Measurements from ENCODE around the gene CBX4. TPM values are rescaled to one million over a fixed set of nuclear protein-coding genes. Genes with fewer than 3 reads are reported as not detected.
A peak's percentile ranks its signal among the peaks of the same experiment; 100 is the strongest.

Gene CBX4
- total and polyA plus RNA-seq, 7 donors = 3.5 to 14.2 (median 7.6) TPM

GRCh38 chr17:79840269-79840988 lies 1.2 kb upstream of the CBX4 start:
- peak; percentile 92 for DNase-seq
- peaks cover 0 to 2% (median 0%) of the 10 kb centered on the region in 4 donors for H3K36me3 ChIP-seq
- peaks cover 37 to 57% (median 40%) of the 10 kb centered on the region in 3 donors for H3K27me3 ChIP-seq
- H3K9me3 ChIP-seq = no peaks in the 10 kb centered on the region
- H3K4me1 ChIP-seq = peaks cover 0 to 87% (median 80%) of the 10 kb centered on the region in 4 donors
- peak overlapping the region in 2 of 4 donors; percentile 76 to 84 for H3K4me3 ChIP-seq
- TF ChIP-seq EP300 (IDR thresholded peaks at IDR 0.05) (no peak), POLR2AphosphoS5 (IDR thresholded peaks at IDR 0.05) (peak in 2 of 4 donors; percentile 3 to 48), POLR2A (IDR thresholded peaks at IDR 0.05) (no peak), CTCF (IDR thresholded peaks at IDR 0.05) (peak in 1 of 4 experiments; percentile 10)
- intact Hi-C loops (cut with DNase I) = loop anchor here (1.0 to 5.0 kb wide), 3 partner anchors 44 to 422 kb away; partner anchors contain the start of gene RNF213
- WGBS, 2 donors = 5 to 8% methylated on average over 74 of the region's 74 CpGs
- H3K27ac ChIP-seq = peak overlapping the region in 2 of 4 donors; percentile 71 to 80

- TF ChIP-seq POLR2AphosphoS5 (IDR thresholded peaks at IDR 0.05) = peak in 3 of 4 donors; percentile 26 to 39 (median 28)
- TF ChIP-seq POLR2A (IDR thresholded peaks at IDR 0.05) = no peak
- Histone ChIP-seq H3K4me1 (peaks cover 0 to 70% (median 64%) of the 10 kb centered on the region in 4 donors), H3K27me3 (peaks cover 37 to 53% (median 47%) of the 10 kb centered on the region in 3 donors), H3K36me3 (peaks cover 9 to 19% (median 15%) of the 10 kb centered on the region in 4 donors), H3K9me3 (no peaks in the 10 kb centered on the region), H3K4me3 (peak overlapping the region; percentile 35 to 84 (median 76)), H3K27ac (peak overlapping the region; percentile 90 to 98 (median 97))
- DNase-seq = no peak
- WGBS, 2 donors = 1% methylated on average over 67 of the region's 67 CpGs
- intact Hi-C loops (cut with DNase I) = loop anchor here (2.0 to 5.0 kb wide), 2 partner anchors 28 to 61 kb away; partner anchors contain the start of gene CBX2
Observed at GRCh38 chr17:79838522-79839274, 542 bp downstream of the CBX4 start.

GRCh38 chr17:79837888-79838521 lies 1.2 kb downstream of the CBX4 start:
- no peak for DNase-seq
- peaks cover 0 to 67% (median 60%) of the 10 kb centered on the region in 4 donors for H3K4me1 ChIP-seq
- H3K4me3 ChIP-seq = peak overlapping the region; percentile 35 to 84 (median 76)
- H3K27me3 ChIP-seq = peaks cover 31 to 53% (median 40%) of the 10 kb centered on the region in 3 donors
- peak in 1 of 4 donors; percentile 3 for TF ChIP-seq POLR2AphosphoS5 (IDR thresholded peaks at IDR 0.05)
- no peak for TF ChIP-seq EP300 (IDR thresholded peaks at IDR 0.05)
- peak in 1 of 4 experiments; percentile 10 for TF ChIP-seq CTCF (IDR thresholded peaks at IDR 0.05)
- no peaks in the 10 kb centered on the region for H3K9me3 ChIP-seq
- 0 to 1% methylated on average over 30 of the region's 30 CpGs for WGBS, 2 donors
- peaks cover 9 to 26% (median 16%) of the 10 kb centered on the region in 4 donors for H3K36me3 ChIP-seq
- H3K27ac ChIP-seq = peak overlapping the region; percentile 90 to 98 (median 97)
- intact Hi-C loops (cut with DNase I) = loop anchor here (2.0 to 5.0 kb wide), 2 partner anchors 27 to 61 kb away; partner anchors contain the start of gene CBX2

GRCh38 chr17:79836972-79837887 lies 2.0 kb downstream of the CBX4 start:
- peak overlapping the region; percentile 90 to 98 (median 97) for H3K27ac ChIP-seq
- peak overlapping the region; percentile 35 to 84 (median 76) for H3K4me3 ChIP-seq
- no peaks in the 10 kb centered on the region for H3K9me3 ChIP-seq
- intact Hi-C loops (cut with DNase I) = loop anchor here (5.0 kb wide), 1 partner anchor 60 kb away; the partner anchor contains the start of gene CBX2
- WGBS, 2 donors = 3 to 11% methylated on average over 41 of the region's 41 CpGs
- peaks cover 0 to 67% (median 60%) of the 10 kb centered on the region in 4 donors for H3K4me1 ChIP-seq
- peaks cover 23 to 53% (median 38%) of the 10 kb centered on the region in 3 donors for H3K27me3 ChIP-seq
- peaks cover 9 to 26% (median 16%) of the 10 kb centered on the region in 4 donors for H3K36me3 ChIP-seq
- peak; percentile 93 for DNase-seq
- peak in 1 of 2 donors; percentile 26 for TF ChIP-seq POLR2A (IDR thresholded peaks at IDR 0.05)
- TF ChIP-seq EP300 (IDR thresholded peaks at IDR 0.05) = peak in 1 of 4 donors; percentile 52
- TF ChIP-seq POLR2AphosphoS5 (IDR thresholded peaks at IDR 0.05) = peak in 2 of 4 donors; percentile 49 to 52
- peak in 1 of 4 experiments; percentile 15 for TF ChIP-seq CTCF (IDR thresholded peaks at IDR 0.05)
